AG04450 (cell line): ENCODE data around the gene RABGAP1L. TPM values are rescaled to one million over a fixed set of nuclear protein-coding genes. Genes with fewer than 3 reads are reported as not detected.

Experiments
- CTCF ChIA-PET: fragments of 300-600, 350-600 bp; formaldehyde crosslinking; extraction: SDS; loops from one replicate; lab custom pipeline; 2022; ENCODE audit warnings: antibody characterized with exemption, inconsistent platforms; lab: Charles Lee
- POLR2A ChIA-PET: fragments of 350-600 bp; formaldehyde crosslinking; extraction: SDS; loops from one replicate; lab custom pipeline; 2021; ENCODE audit warnings: antibody characterized with exemption, inconsistent platforms; lab: Yijun Ruan, JAX
- DNase-seq: peaks from one replicate; pipeline ENCODE4 v3.0.0-alpha.2; 2011; ENCODE audit warnings: low read depth, low spot score
- H3K27ac ChIP-seq: one replicate; pipeline ENCODE4 v1.5.1; 2012; ENCODE audit warnings: low read depth, low read length, control low read depth
- H3K27me3 ChIP-seq: one replicate; pipeline ENCODE4 v1.6.0; 2012; ENCODE audit warnings: low read length; ENCODE audit not compliant: control insufficient read depth, insufficient read depth
- H3K4me3 ChIP-seq: 2 replicates; pipeline ENCODE4 v1.5.1; 2011; ENCODE audit warnings: mild to moderate bottlenecking, low read depth, low read length, control low read depth
- H3K9me3 ChIP-seq: 2 replicates; pipeline ENCODE4 v1.5.1; 2012; ENCODE audit warnings: low read length; ENCODE audit not compliant: control insufficient read depth, insufficient read depth
- CTCF ChIP-seq: IDR thresholded peaks from 2 replicates; pipeline ENCODE4 v1.5.1; 2011; ENCODE audit warnings: low read depth, low read length, control low read depth, inconsistent platforms
- polyA plus RNA-seq: library from polyadenylated mRNA; depleted of rRNA; stranded (reverse); fragments of >200 nt; gene quantifications from 2 replicates; pipeline ENCODE4 v1.2.3, GENCODE V29; 2011

RABGAP1L gene
- polyA plus RNA-seq, 1 experiment: 21.2 TPM

- ChIA-PET CTCF (no interaction called here), POLR2A (no interaction called here)
- Histone ChIP-seq H3K9me3 (no peaks in the 10 kb centered on the region), H3K27me3 (no peaks in the 10 kb centered on the region), H3K4me3 (no peak overlapping the region), H3K27ac (no peak overlapping the region)
- no peak for DNase-seq
- no peak for TF ChIP-seq CTCF
These were observed 789.7 kb downstream of the RABGAP1L start for GRCh38 chr1:174949061-174949460.

DNA sequence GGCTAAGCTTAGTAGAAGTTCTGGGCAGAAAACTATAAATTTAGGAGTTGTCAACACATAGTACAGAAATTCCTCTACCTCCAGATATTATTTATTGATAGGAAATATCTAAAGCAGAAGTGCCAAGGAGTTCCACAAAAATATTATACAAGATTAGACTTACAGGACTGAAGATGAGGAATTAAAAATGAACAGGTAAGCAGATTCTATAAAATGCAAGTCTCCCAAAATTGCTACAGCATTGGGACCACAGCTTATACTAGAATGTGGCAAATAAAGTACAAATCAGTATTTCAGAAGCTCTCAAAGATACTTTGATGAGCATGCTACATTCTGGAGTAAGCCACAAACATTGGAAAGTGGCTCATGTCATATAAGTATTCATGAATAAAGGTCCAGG lies 790.3 kb downstream of the RABGAP1L start:
- no peaks in the 10 kb centered on the region for H3K9me3 ChIP-seq
- no peak overlapping the region for H3K27ac ChIP-seq
- H3K4me3 ChIP-seq: no peak overlapping the region
- H3K27me3 ChIP-seq: no peaks in the 10 kb centered on the region
- no peak for TF ChIP-seq CTCF
- CTCF ChIA-PET: no interaction called here
- no peak for DNase-seq
- POLR2A ChIA-PET: no interaction called here

DNA sequence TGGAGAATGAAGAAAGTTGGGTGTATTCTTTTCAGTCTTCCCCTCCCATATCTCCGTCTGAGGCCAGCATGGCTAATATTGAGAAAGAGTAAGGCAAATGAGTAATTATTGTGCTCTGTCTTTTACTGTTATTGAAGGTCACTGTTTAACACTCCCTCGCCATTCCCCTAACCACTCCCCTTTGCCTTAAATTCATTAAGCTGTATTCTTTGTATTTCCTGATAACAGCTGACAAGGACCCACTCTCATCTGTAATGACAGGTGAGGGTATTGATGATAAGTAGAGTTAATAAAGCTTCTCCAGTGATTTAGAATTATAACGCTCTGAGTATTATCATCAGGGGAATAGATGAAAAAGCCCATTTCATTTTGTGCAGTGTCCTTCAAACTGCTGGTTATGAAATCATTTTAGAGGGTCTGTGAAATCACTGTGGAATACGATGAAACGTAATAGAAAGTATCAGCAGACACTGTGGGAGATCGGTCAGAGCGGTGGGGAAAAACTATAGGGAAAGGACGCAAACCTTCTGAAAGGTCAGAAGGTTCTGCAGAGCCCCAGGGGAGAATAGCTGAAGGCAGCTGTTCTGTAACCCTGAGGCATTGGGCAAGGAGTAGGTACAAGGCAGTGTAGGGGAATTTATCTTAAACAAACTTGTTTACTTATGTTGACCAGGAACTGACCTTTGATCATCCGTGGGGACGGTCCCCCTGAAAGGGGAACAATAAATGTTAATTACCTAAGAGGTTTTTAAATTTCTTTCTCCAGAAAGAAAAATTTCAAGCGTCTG lies 794.2 kb downstream of the RABGAP1L start:
- Histone ChIP-seq H3K27me3 (no peaks in the 10 kb centered on the region), H3K27ac (no peak overlapping the region), H3K4me3 (no peak overlapping the region), H3K9me3 (no peaks in the 10 kb centered on the region)
- TF ChIP-seq CTCF: no peak
- no peak for DNase-seq
- CTCF ChIA-PET: interaction anchor here (1.1 kb wide), 1 partner anchor 28 kb away, joined by 3 read pairs; no protein-coding TSS in a partner anchor
- POLR2A ChIA-PET: no interaction called here

DNA sequence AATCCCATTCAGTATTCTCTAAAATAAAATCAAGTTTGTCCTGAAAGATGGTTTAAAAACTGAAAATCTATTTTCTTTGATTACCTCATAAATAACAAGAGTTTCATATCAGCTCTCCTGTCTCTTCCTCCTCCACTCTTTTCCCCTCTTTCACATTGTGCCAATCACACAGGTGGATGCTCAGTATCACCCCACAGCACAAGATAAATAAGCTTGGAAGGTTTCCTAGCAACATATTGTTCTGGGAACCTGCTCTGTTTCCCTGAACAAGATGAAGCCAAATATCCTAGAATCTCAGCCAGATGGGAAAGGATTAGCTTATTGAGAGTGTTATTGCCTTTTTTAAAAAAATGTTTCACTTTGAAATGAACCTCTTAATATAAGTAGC lies 794.7 kb downstream of the RABGAP1L start:
- H3K27me3 ChIP-seq: no peaks in the 10 kb centered on the region
- POLR2A ChIA-PET: no interaction called here

More for the DNA sequence above, 794.7 kb downstream of the RABGAP1L start:
- CTCF ChIA-PET: no interaction called here
- Histone ChIP-seq H3K9me3 (no peaks in the 10 kb centered on the region), H3K27ac (no peak overlapping the region), H3K4me3 (no peak overlapping the region)
- TF ChIP-seq CTCF: no peak
- DNase-seq: no peak
